SU-DHL-6 (cell line): ENCODE results near the gene RAB3C.

Experiments
- EZH2phosphoT487 ChIP-seq: fragments of 200-600 bp; sonication (generic), shearing (Covaris generic); conservative IDR thresholded peaks from 2 replicates; pipeline ENCODE4 v1.6.1; 2018; ENCODE audit warnings: mild to moderate bottlenecking, antibody characterized with exemption, low read length, moderate library complexity, mixed read lengths
- TF ChIP-seq, protein P1 (sequence below): fragments of 200-600 bp; sonication (generic); IDR thresholded peaks from one replicate; pipeline ENCODE4 v1.5.1; 2017; ENCODE audit warnings: antibody characterized with exemption, mild to moderate bottlenecking, low read length, moderate library complexity; ENCODE audit not compliant: insufficient read depth, poor library complexity, severe bottlenecking

DNA sequence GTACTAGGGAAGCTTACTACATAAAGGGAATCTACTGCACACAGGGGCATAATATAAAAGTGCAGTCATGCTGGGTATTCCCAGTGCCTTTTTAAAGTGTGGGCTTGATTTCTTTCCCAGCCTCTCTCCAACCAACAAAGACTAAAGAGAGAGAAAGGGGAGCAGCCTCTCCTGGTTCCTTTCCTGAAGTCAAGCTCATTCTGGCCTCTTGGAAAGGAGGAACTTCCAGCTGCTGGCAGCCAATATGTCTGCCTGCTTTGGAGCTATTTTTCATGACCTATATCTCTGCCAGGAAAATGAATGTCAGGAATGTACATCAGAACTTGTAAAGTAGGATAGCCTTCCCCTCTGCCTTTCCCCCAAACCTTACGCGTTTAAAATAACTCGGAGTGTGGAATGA is 57.1 kb downstream of the RAB3C start:
- TF ChIP-seq, protein P1, sequence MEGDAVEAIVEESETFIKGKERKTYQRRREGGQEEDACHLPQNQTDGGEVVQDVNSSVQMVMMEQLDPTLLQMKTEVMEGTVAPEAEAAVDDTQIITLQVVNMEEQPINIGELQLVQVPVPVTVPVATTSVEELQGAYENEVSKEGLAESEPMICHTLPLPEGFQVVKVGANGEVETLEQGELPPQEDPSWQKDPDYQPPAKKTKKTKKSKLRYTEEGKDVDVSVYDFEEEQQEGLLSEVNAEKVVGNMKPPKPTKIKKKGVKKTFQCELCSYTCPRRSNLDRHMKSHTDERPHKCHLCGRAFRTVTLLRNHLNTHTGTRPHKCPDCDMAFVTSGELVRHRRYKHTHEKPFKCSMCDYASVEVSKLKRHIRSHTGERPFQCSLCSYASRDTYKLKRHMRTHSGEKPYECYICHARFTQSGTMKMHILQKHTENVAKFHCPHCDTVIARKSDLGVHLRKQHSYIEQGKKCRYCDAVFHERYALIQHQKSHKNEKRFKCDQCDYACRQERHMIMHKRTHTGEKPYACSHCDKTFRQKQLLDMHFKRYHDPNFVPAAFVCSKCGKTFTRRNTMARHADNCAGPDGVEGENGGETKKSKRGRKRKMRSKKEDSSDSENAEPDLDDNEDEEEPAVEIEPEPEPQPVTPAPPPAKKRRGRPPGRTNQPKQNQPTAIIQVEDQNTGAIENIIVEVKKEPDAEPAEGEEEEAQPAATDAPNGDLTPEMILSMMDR, result no peak
- no peak for TF ChIP-seq EZH2phosphoT487
